GM12872 (cell line): Measurements from ENCODE around the gene C12orf76.

Experiments
- CTCF ChIP-seq: IDR thresholded peaks from 3 replicates; pipeline ENCODE4 v1.5.1; 2011; ENCODE audit warnings: low read depth, mild to moderate bottlenecking, low read length, moderate library complexity; ENCODE audit not compliant: insufficient read depth

The C12orf76 gene

GRCh38 chr12:110071504-110071903 lies 23.2 kb upstream of the C12orf76 start:
- no peak for TF ChIP-seq CTCF

GRCh38 chr12:110068654-110069053 lies 20.3 kb upstream of the C12orf76 start:
- TF ChIP-seq CTCF = no peak

- TF ChIP-seq CTCF = no peak
Observed at GRCh38 chr12:110067531-110067930, 19.2 kb upstream of the C12orf76 start.

GRCh38 chr12:110065540-110065939 lies 17.2 kb upstream of the C12orf76 start:
- no peak for TF ChIP-seq CTCF

- no peak for TF ChIP-seq CTCF
Observed at GRCh38 chr12:110062241-110062640, 13.9 kb upstream of the C12orf76 start.

GRCh38 chr12:110059651-110060000 lies 11.3 kb upstream of the C12orf76 start:
- TF ChIP-seq CTCF = no peak

- no peak for TF ChIP-seq CTCF
Observed at GRCh38 chr12:110058875-110059615, 10.7 kb upstream of the C12orf76 start.
